GM12874 (cell line): ENCODE measurements around the gene ASIC3.

Source experiments
- CTCF ChIP-seq: IDR thresholded peaks from 2 replicates; pipeline ENCODE4 v1.5.1; 2011; ENCODE audit warnings: low read depth, mild to moderate bottlenecking, control low read depth, low read length, moderate library complexity; ENCODE audit not compliant: insufficient read depth

The ASIC3 gene

GRCh38 chr7:151085691-151086620, 37.6 kb downstream of the ASIC3 start, which contains the start of gene AGAP3:
Gene AGAP3, plus strand, starts transcription at chr7:151086475. Its CDS starts 267 bp downstream, at chr7:151086742.
- TF ChIP-seq CTCF = no peak

GRCh38 chr7:151086802-151087244, 38.5 kb downstream of the ASIC3 start:
- TF ChIP-seq CTCF = no peak

GRCh38 chr7:151087245-151088018, 39.1 kb downstream of the ASIC3 start:
- TF ChIP-seq CTCF = peak; percentile 42; the same call in 1 of the 2 replicates

DNA sequence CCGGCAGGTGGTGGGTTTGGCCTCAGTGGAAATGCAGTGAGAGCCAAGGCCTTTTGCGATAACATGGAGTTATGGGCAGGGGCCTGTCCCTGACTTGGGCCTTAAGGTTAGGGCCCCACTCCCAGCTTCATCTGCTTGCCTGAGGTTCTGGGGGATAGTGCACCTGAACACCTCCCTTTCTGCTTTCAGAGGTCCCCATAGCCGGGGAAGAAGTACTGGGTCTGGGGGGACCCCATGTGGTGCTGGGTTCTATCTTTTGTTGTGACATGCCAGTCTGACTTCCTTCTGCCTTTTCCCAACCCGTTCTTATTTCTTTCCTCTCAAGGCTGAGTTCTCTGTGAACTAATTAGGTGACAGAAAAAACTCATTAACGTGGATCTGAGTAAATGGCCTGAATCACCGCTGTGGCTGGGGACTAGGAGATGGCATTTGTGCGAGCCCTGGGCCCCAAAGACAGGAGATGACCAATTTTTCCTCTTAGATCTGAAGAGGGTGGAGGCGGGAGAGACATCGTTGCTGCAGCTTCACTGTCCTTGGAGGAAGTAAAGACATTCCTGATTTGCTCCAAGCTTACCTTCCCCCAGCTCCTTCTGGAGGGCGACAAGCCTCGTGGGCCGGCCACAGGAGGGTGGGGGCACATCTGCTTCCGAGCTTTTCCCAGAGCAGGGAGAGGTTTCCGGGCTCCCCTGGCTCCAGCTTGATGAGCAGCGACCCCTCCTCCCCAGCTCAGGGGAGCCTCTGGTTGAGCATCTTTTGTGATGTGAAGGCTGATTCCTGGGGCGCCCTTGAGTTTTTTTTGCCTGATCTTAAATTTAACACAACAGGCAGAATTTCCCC, 39.9 kb downstream of the ASIC3 start:
- TF ChIP-seq CTCF = no peak

- TF ChIP-seq CTCF = no peak
Observed at GRCh38 chr7:151088856-151089699, 40.7 kb downstream of the ASIC3 start.

- TF ChIP-seq CTCF = no peak
Observed at GRCh38 chr7:151089893-151090730, 41.8 kb downstream of the ASIC3 start.
